Trophoblast cell (in vitro differentiated cells and primary cell): ENCODE measurements around the gene TPT1.
A peak's percentile ranks its signal among the peaks of the same experiment; 100 is the strongest.

Experiments used
- DNase-seq, 2 donors: peaks; one replicate each; pipeline ENCODE4 v3.0.0-alpha.2; 2016
- H2AFZ ChIP-seq: 2 replicates; pipeline ENCODE4 v1.6.1; 2013; ENCODE audit warnings: low read length, moderate library complexity, mild to moderate bottlenecking; ENCODE audit not compliant: insufficient read depth, poor library complexity
- H2AK5ac ChIP-seq: 2 replicates; pipeline ENCODE4 v1.6.1; 2013; ENCODE audit warnings: mild to moderate bottlenecking, low read length
- H2BK120ac ChIP-seq: 2 replicates; pipeline ENCODE4 v1.6.1; 2013; ENCODE audit warnings: low read length, mild to moderate bottlenecking, moderate library complexity; ENCODE audit not compliant: insufficient read depth, poor library complexity
- H2BK12ac ChIP-seq: 2 replicates; pipeline ENCODE4 v1.6.1; 2013; ENCODE audit warnings: mild to moderate bottlenecking, low read length, moderate library complexity
- H2BK5ac ChIP-seq: 2 replicates; pipeline ENCODE4 v1.6.1; 2013; ENCODE audit warnings: low read length, low read depth, moderate library complexity, mild to moderate bottlenecking; ENCODE audit not compliant: poor library complexity
- H3K14ac ChIP-seq: 2 replicates; pipeline ENCODE4 v1.6.1; 2013; ENCODE audit warnings: mild to moderate bottlenecking, low read length
- H3K18ac ChIP-seq: 2 replicates; pipeline ENCODE4 v1.6.1; 2013; ENCODE audit warnings: mild to moderate bottlenecking, low read length
- H3K23ac ChIP-seq: 2 replicates; pipeline ENCODE4 v1.6.1; 2013; ENCODE audit warnings: low read length
- H3K27ac ChIP-seq: 2 replicates; pipeline ENCODE4 v1.5.1; 2013; ENCODE audit warnings: low read depth, mild to moderate bottlenecking, inconsistent platforms, low read length, moderate library complexity
- H3K27me3 ChIP-seq: 2 replicates; pipeline ENCODE4 v1.6.1; 2013; ENCODE audit warnings: inconsistent platforms, mild to moderate bottlenecking, low read length, moderate library complexity; ENCODE audit not compliant: insufficient read depth
- H3K36me3 ChIP-seq, 2 experiments: 1 replicate in 1 of 2; 2 replicates in 1 of 2; pipeline ENCODE4 v1.6.1; 2013; ENCODE audit warnings: low read length in 2 of 2, mild to moderate bottlenecking in 2 of 2, moderate library complexity in 1 of 2; ENCODE audit not compliant: insufficient read depth in 2 of 2, control insufficient read depth in 1 of 2
- H3K4ac ChIP-seq: 2 replicates; pipeline ENCODE4 v1.6.1; 2013; ENCODE audit warnings: low read depth, mild to moderate bottlenecking, low read length, moderate library complexity
- H3K4me1 ChIP-seq, 2 experiments: 1 replicate in 1 of 2; 2 replicates in 1 of 2; pipeline ENCODE4 v1.6.1; 2013; ENCODE audit warnings: low read length in 2 of 2, mild to moderate bottlenecking in 2 of 2, moderate library complexity in 1 of 2; ENCODE audit not compliant: insufficient read depth in 2 of 2, control insufficient read depth in 1 of 2
- H3K4me2 ChIP-seq: 2 replicates; pipeline ENCODE4 v1.6.1; 2013; ENCODE audit warnings: inconsistent platforms, mild to moderate bottlenecking, low read length, moderate library complexity
- H3K4me3 ChIP-seq: 2 replicates; pipeline ENCODE4 v1.5.1; 2013; ENCODE audit warnings: mild to moderate bottlenecking, low read depth, low read length, inconsistent platforms
- H3K79me1 ChIP-seq: one replicate; pipeline ENCODE4 v1.6.1; 2013; ENCODE audit warnings: low read length
- H3K79me2 ChIP-seq: 2 replicates; pipeline ENCODE4 v1.6.1; 2013; ENCODE audit warnings: low read length, mild to moderate bottlenecking; ENCODE audit not compliant: control insufficient read depth, insufficient read depth, poor library complexity
- H3K9ac ChIP-seq: 2 replicates; pipeline ENCODE4 v1.6.1; 2013; ENCODE audit warnings: mild to moderate bottlenecking, low read length
- H3K9me3 ChIP-seq: 2 replicates; pipeline ENCODE4 v1.6.1; 2013; ENCODE audit warnings: low read depth, mild to moderate bottlenecking, control low read depth, inconsistent platforms, low read length; ENCODE audit not compliant: insufficient read depth
- H4K12ac ChIP-seq: 2 replicates; pipeline ENCODE4 v1.6.1; 2013; ENCODE audit warnings: low read depth, mild to moderate bottlenecking, low read length, moderate library complexity
- H4K8ac ChIP-seq: 2 replicates; pipeline ENCODE4 v1.6.1; 2013; ENCODE audit warnings: low read depth, mild to moderate bottlenecking, low read length, moderate library complexity
- H4K91ac ChIP-seq: one replicate; pipeline ENCODE4 v1.6.1; 2013; ENCODE audit warnings: low read depth, mild to moderate bottlenecking, low read length, moderate library complexity
- WGBS: extraction: QIAGEN DNeasy Blood & Tissue Kit; methylation state at CpG from one replicate; pipeline ENCODE4 v1.1.7; 2013; ENCODE audit warnings: missing lambda C conversion rate; ENCODE audit not compliant: insufficient read length, insufficient coverage; ENCODE audit errors: extremely low coverage; 5-methylcytosine and 5-hydroxymethylcytosine counted together

The TPT1 gene

DNA sequence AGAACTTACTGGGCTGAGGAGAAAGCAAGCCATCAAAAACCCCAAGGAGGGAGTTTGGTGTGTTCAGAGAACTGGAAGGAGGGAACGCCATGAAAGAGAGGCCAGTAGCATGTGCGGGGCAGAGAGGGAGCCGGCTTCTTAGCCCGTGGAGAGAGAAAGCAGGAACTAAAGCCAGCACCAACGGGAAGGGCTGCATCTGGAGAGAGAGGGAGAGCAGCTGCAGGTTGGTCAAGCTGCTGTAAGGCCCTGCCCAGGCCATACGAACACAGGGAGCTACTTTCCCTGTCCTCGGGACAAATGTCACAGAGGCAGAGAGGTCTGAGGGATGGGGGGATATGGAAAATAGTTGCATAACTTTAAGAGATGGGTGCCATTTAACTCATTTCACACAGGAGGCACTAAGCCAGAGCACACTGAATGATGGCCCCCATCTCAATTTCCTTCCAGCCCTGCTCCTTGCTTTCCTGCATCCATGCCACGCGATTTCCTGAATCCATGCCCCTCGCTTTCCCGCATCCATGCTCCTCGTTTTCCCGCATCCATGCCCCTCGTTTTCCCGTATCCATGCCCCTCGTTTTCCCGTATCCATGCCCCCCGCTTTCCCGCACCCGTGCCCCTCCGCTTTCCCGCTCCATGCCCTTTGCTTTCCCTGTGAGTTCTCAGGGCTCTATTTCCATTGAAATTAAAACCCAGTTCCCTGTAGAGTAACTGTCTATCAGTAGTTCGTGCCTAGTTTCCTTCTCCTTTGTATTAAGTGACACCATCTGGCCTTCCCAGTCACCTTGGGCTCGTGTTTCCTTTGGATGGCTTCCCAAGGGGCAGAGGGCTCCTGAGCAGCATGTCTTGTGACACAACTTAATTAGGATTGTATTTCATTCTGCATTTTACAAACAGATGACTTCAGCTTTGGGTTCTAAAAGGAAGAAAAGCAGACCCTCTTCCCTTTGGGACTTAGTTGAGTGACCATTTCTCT, 31.5 kb upstream of the TPT1 start:
- Histone ChIP-seq H3K79me2 (no peaks in the 10 kb centered on the region), H3K14ac (no peak overlapping the region), H3K36me3 (peaks cover 3% of the 10 kb centered on the region in 2 experiments), H3K4me3 (no peak overlapping the region), H3K27ac (peak overlapping the region; percentile 4), H3K23ac (no peak overlapping the region), H3K4me1 (peaks cover 12 to 16% of the 10 kb centered on the region in 2 experiments), H2AFZ (no peak overlapping the region), H3K4me2 (no peak overlapping the region), H2BK120ac (no peak overlapping the region), H3K79me1 (peaks cover 4% of the 10 kb centered on the region), H2BK12ac (no peak overlapping the region), H3K4ac (no peak overlapping the region), H2BK5ac (no peak overlapping the region), H4K91ac (no peak overlapping the region), H3K9ac (no peak overlapping the region), H3K18ac (no peak overlapping the region), H4K8ac (no peak overlapping the region), H2AK5ac (no peak overlapping the region), H4K12ac (no peak overlapping the region), H3K9me3 (no peaks in the 10 kb centered on the region), H3K27me3 (no peaks in the 10 kb centered on the region)
- WGBS: no CpG with 5 or more reads among the region's 24 CpGs
- DNase-seq: no peak

DNA sequence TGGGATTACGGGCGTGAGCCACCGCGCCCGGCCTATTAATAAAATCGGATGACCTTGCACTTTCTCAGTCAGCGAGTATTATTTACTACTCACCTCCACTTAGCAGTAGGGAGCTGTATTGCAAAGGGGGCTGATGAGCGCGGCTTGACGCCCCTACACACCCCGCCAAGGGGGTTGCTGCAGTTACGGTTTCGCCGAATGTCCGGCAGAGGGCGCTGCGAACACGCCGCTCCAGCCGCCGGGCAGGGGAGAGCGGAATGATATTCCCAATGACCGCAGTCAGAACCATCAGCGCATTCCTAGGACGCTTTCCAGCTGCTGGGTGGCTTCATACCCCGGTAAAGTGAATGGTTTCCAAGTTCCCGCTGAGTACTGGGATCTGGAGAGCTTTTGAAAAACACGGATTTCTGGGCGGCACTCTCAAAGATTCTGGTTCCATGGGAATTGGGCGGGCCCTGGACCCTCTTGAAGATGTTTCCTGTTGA, 30.0 kb upstream of the TPT1 start:
- Histone ChIP-seq H3K18ac (no peak overlapping the region), H3K27ac (no peak overlapping the region), H3K4me1 (peaks cover 10 to 12% of the 10 kb centered on the region in 2 experiments), H3K4ac (no peak overlapping the region), H3K79me1 (no peaks in the 10 kb centered on the region), H3K79me2 (no peaks in the 10 kb centered on the region), H3K23ac (no peak overlapping the region), H3K36me3 (peaks cover 0 to 3% of the 10 kb centered on the region in 2 experiments), H3K27me3 (no peaks in the 10 kb centered on the region), H3K4me2 (peak overlapping the region; percentile 44), H3K14ac (no peak overlapping the region), H4K12ac (no peak overlapping the region), H3K9me3 (no peaks in the 10 kb centered on the region), H2BK120ac (no peak overlapping the region), H2BK5ac (no peak overlapping the region), H3K9ac (no peak overlapping the region), H2AK5ac (no peak overlapping the region), H4K8ac (no peak overlapping the region), H2BK12ac (no peak overlapping the region), H2AFZ (no peak overlapping the region), H3K4me3 (no peak overlapping the region), H4K91ac (no peak overlapping the region)
- DNase-seq: peak; percentile 69 to 90
- no CpG with 5 or more reads among the region's 30 CpGs for WGBS

DNA sequence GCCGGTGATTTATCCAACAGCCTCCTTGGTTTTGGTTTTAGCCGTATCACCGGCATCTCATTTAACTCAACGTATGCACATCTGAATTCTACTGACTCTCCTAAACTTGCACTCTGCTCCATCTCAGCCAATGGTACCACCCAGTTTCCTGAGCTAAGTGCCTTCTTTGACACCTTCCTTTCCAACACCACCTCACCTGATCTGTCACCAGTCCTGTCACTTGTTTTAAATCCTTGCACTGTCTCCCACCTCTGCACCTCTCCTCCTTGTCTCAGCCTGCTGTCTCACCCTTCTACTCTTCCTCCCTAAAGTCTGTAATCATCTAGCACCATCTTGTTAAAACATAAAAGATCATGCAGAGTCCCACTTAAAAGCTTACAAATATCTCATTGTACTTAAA, 28.1 kb upstream of the TPT1 start:
- Histone ChIP-seq H3K4ac (no peak overlapping the region), H3K18ac (no peak overlapping the region)
- whole genome bisulfite sequencing: no CpG with 5 or more reads among the region's 4 CpGs

GRCh38 chr13:45368571-45368970, 27.6 kb upstream of the TPT1 start:
- Histone ChIP-seq H3K79me2 (no peaks in the 10 kb centered on the region), H3K4me3 (no peak overlapping the region), H3K27ac (no peak overlapping the region), H2BK12ac (no peak overlapping the region), H3K4ac (no peak overlapping the region), H3K23ac (no peak overlapping the region), H4K91ac (no peak overlapping the region), H2AK5ac (no peak overlapping the region), H3K4me2 (no peak overlapping the region), H3K36me3 (peaks cover 2% of the 10 kb centered on the region in 2 experiments), H3K4me1 (peaks cover 10 to 12% of the 10 kb centered on the region in 2 experiments), H3K14ac (no peak overlapping the region), H2AFZ (no peak overlapping the region), H3K18ac (no peak overlapping the region), H3K9ac (no peak overlapping the region), H3K27me3 (no peaks in the 10 kb centered on the region), H3K9me3 (no peaks in the 10 kb centered on the region), H2BK120ac (no peak overlapping the region), H4K8ac (no peak overlapping the region), H2BK5ac (no peak overlapping the region), H4K12ac (no peak overlapping the region), H3K79me1 (no peaks in the 10 kb centered on the region)
- no CpG with 5 or more reads among the region's 3 CpGs for whole genome bisulfite sequencing
- DNase-seq: no peak

More for the DNA sequence above, 28.1 kb upstream of the TPT1 start:
- Histone ChIP-seq H3K14ac (no peak overlapping the region), H3K27me3 (no peaks in the 10 kb centered on the region), H3K79me2 (no peaks in the 10 kb centered on the region), H4K8ac (no peak overlapping the region), H2BK120ac (no peak overlapping the region), H3K4me3 (no peak overlapping the region), H2BK5ac (no peak overlapping the region), H3K4me1 (peaks cover 10 to 12% of the 10 kb centered on the region in 2 experiments), H3K4me2 (no peak overlapping the region), H3K27ac (no peak overlapping the region), H4K91ac (no peak overlapping the region), H2AK5ac (no peak overlapping the region), H3K79me1 (no peaks in the 10 kb centered on the region), H4K12ac (no peak overlapping the region), H3K9ac (no peak overlapping the region), H3K9me3 (no peaks in the 10 kb centered on the region), H3K36me3 (peaks cover 0 to 2% of the 10 kb centered on the region in 2 experiments), H2AFZ (no peak overlapping the region), H2BK12ac (peak overlapping the region; percentile 19), H3K23ac (no peak overlapping the region)
- DNase-seq: no peak
